OCI-LY1 (cell line): Measurements from ENCODE around the gene CYSRT1.

Source experiments
- H2AFZ ChIP-seq: fragments of 200-600 bp; sonication (generic), shearing (Covaris generic); 2 replicates; pipeline ENCODE4 v1.6.0; 2014; ENCODE audit warnings: antibody characterized with exemption, mild to moderate bottlenecking, low read length
- H3F3A ChIP-seq: fragments of 200-600 bp; sonication (generic), shearing (Covaris generic); 2 replicates; pipeline ENCODE4 v1.6.0; 2014; ENCODE audit warnings: mild to moderate bottlenecking, antibody characterized with exemption, low read length, moderate library complexity; ENCODE audit not compliant: insufficient read depth
- H3K27ac ChIP-seq: fragments of 200-600 bp; sonication (generic); 2 replicates; pipeline ENCODE4 v1.5.1; 2014; ENCODE audit warnings: low read length, mixed run types, mild to moderate bottlenecking, low read depth; ENCODE audit not compliant: poor library complexity, severe bottlenecking
- H3K27me3 ChIP-seq: fragments of 200-600 bp; sonication (generic); 2 replicates; pipeline ENCODE4 v1.6.0; 2014; ENCODE audit warnings: antibody characterized with exemption, mild to moderate bottlenecking, low read length, moderate library complexity; ENCODE audit not compliant: insufficient read depth
- H3K36me3 ChIP-seq: fragments of 200-600 bp; sonication (generic); 2 replicates; pipeline ENCODE4 v1.6.1; 2014; ENCODE audit warnings: mild to moderate bottlenecking, antibody characterized with exemption, low read length, moderate library complexity, mixed read lengths; ENCODE audit not compliant: insufficient read depth
- H3K4me1 ChIP-seq: fragments of 200-600 bp; sonication (generic); 2 replicates; pipeline ENCODE4 v1.5.1; 2014; ENCODE audit warnings: mild to moderate bottlenecking, low read length, moderate library complexity; ENCODE audit not compliant: insufficient read depth, severe bottlenecking
- H3K4me2 ChIP-seq: fragments of 200-600 bp; sonication (generic), shearing (Covaris generic); 2 replicates; pipeline ENCODE4 v1.6.1; 2014; ENCODE audit warnings: low read length
- H3K4me3 ChIP-seq: fragments of 200-600 bp; sonication (generic); 2 replicates; pipeline ENCODE4 v1.5.1; 2014; ENCODE audit warnings: low read length, low read depth, mild to moderate bottlenecking, mixed read lengths; ENCODE audit not compliant: poor library complexity, severe bottlenecking
- H3K79me2 ChIP-seq: fragments of 200-600 bp; shearing (Covaris generic); 2 replicates; pipeline ENCODE4 v1.6.1; 2016; ENCODE audit warnings: mixed run types, low read length, mixed read lengths; ENCODE audit not compliant: insufficient read depth
- H3K9ac ChIP-seq: fragments of 200-600 bp; sonication (generic), shearing (Covaris generic); 2 replicates; pipeline ENCODE4 v1.6.1; 2014; ENCODE audit warnings: mild to moderate bottlenecking, low read length, mixed read lengths
- H3K9me2 ChIP-seq: fragments of 200-600 bp; sonication (generic), shearing (Covaris generic); 2 replicates; pipeline ENCODE4 v1.6.1; 2014; ENCODE audit warnings: low read depth, mild to moderate bottlenecking, low read length, mixed read lengths
- H3K9me3 ChIP-seq: fragments of 200-600 bp; shearing (Covaris generic); 2 replicates; pipeline ENCODE4 v1.6.1; 2014; ENCODE audit warnings: low read length, mixed read lengths
- H4K20me1 ChIP-seq: fragments of 200-600 bp; sonication (generic), shearing (Covaris generic); 2 replicates; pipeline ENCODE4 v1.6.0; 2016; ENCODE audit warnings: mild to moderate bottlenecking, low read length; ENCODE audit not compliant: insufficient read depth
- EZH2 ChIP-seq: fragments of 200-600 bp; sonication (generic), shearing (Covaris generic); IDR thresholded peaks from 2 replicates; pipeline ENCODE4 v1.8.0; 2017; ENCODE audit warnings: borderline replicate concordance, mixed run types, mild to moderate bottlenecking, antibody characterized with exemption, low read length, moderate library complexity, mixed read lengths
- TF ChIP-seq, protein P1 (sequence below): fragments of 200-600 bp; sonication (generic), shearing (Covaris generic); IDR thresholded peaks from 2 replicates; pipeline ENCODE4 v1.5.1; 2017; ENCODE audit warnings: mild to moderate bottlenecking, antibody characterized with exemption, low read length, moderate library complexity, mixed read lengths

CYSRT1 gene

DNA sequence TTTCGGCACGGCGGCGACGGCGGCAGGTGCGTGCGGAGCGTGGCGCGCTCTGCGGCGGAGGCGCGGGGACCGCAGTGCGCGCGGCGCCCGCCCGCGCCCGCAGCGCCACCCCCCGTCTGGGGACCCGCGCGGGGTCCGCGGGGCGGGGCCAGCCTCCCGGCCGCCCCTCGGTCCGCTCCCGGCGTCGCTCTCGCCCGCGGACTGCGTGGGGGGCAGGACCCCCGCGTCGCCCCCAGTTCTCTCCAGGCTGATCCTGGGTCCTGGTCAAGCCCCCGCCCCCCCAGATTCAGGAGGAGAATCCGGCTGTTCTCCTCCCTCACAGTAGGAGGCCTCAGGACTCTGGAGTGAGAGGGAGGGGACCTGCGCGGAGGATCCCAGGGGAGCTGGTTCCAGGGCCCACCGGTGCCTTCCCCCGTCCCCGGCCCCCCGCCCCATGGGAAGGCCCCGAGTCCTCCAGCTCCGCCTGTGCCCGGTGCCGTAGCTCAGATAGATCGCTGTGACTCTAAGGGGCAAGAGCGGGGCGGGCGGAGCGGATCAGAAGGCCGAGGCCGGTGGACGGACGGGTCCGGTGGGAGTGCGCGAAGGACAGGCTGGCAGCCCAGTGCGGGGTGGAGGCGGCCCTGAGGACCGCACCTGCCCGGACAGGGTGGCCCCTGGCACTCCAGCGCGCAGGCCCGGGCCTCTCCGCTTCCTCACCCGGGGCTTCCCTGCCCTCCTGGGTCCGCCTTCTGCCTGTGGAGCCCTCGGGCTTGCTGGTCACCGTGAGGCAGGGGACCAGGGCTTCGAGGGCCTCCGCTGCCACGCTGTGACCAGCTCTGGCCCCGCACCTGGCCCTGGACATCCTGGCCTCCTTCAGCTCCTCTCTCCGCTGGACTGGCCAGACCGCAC, 2.5 kb upstream of the CYSRT1 start, which contains the start of gene RNF208:
TSS of gene RNF208 (minus strand) at position 51 of the 888 bp plus-strand sequence. CDS start 1,028 bp downstream, outside the sequence.
- Histone ChIP-seq H3K27ac (no peak within 1 kb of the TSS), H2AFZ (no peak within 1 kb of the TSS), H3K4me3 (peak within 1 kb of the TSS; percentile 81), H4K20me1 (no peaks in the 10 kb centered on the region), H3K9me3 (no peaks in the 10 kb centered on the region), H3K4me2 (peak within 1 kb of the TSS; percentile 73), H3K36me3 (peaks cover 6% of the 10 kb centered on the region; the same call in 1 of the 2 replicates), H3K9ac (peak within 1 kb of the TSS; percentile 54; the same call in 1 of the 2 replicates), H3K79me2 (no peaks in the 10 kb centered on the region), H3K4me1 (peaks cover 18% of the 10 kb centered on the region), H3F3A (no peaks in the 10 kb centered on the region), H3K27me3 (no peaks in the 10 kb centered on the region), H3K9me2 (no peaks in the 10 kb centered on the region)
- TF ChIP-seq, protein P1, sequence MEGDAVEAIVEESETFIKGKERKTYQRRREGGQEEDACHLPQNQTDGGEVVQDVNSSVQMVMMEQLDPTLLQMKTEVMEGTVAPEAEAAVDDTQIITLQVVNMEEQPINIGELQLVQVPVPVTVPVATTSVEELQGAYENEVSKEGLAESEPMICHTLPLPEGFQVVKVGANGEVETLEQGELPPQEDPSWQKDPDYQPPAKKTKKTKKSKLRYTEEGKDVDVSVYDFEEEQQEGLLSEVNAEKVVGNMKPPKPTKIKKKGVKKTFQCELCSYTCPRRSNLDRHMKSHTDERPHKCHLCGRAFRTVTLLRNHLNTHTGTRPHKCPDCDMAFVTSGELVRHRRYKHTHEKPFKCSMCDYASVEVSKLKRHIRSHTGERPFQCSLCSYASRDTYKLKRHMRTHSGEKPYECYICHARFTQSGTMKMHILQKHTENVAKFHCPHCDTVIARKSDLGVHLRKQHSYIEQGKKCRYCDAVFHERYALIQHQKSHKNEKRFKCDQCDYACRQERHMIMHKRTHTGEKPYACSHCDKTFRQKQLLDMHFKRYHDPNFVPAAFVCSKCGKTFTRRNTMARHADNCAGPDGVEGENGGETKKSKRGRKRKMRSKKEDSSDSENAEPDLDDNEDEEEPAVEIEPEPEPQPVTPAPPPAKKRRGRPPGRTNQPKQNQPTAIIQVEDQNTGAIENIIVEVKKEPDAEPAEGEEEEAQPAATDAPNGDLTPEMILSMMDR: no peak
- no peak for TF ChIP-seq EZH2

DNA sequence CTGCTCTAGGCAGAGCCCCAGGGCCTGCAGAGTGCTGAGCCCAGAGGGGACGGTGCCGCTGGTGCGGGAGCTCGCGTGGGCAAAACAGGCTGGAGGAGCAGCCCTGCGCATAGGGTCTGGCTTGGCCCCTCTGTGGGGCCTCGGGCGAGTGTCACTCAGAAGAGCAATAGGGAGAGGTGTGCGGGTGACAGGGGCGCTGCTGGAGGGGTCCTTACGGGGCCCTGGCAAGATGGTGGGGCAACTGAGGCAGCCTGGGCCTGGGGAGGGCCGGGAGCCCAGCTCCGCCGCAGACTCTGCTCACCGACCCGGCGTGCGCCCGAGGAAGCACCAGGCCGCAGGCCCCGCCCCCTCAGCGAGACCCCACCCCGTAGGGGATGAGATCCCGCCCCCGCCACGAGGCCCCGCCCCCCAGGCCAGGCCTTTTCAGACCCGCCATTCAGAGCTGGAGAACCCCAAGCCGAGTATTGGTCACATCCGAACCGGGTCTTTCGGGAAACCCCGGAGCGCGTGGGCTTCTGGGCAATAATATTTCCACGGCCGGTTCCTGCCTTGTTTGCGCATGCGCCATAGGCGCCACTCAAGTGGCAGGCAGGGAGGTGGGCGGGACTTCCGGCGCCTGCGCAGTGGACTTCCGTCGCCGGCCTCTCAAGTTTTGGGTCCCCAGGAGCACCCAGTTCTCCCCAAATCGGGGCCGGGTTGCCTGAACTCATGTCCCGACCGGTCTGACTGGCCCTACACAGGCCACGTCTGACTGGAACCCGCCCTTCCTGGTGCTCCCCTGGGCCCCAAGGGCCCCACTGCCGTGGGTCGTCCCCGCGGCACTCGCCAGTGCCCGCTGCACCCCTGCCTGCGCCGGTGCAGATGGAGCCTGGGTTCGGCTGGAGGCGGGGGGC, 1.6 kb upstream of the CYSRT1 start:
- peaks cover 6% of the 10 kb centered on the region; the same call in 1 of the 2 replicates for H3K36me3 ChIP-seq
- peak overlapping the region; percentile 84 for H3K4me2 ChIP-seq
- H2AFZ ChIP-seq: no peak overlapping the region
- no peaks in the 10 kb centered on the region for H3K9me2 ChIP-seq
- H3K27ac ChIP-seq: no peak overlapping the region
- no peaks in the 10 kb centered on the region for H3K79me2 ChIP-seq
- H3K27me3 ChIP-seq: peaks cover 2% of the 10 kb centered on the region; the same call in 1 of the 2 replicates
- H4K20me1 ChIP-seq: no peaks in the 10 kb centered on the region
- TF ChIP-seq, protein P1: no peak
- TF ChIP-seq EZH2: no peak
- no peaks in the 10 kb centered on the region for H3K9me3 ChIP-seq
- peak overlapping the region; percentile 91 for H3K9ac ChIP-seq
- H3K4me1 ChIP-seq: peaks cover 17% of the 10 kb centered on the region
- H3K4me3 ChIP-seq: peak overlapping the region; percentile 81
- no peaks in the 10 kb centered on the region for H3F3A ChIP-seq

DNA sequence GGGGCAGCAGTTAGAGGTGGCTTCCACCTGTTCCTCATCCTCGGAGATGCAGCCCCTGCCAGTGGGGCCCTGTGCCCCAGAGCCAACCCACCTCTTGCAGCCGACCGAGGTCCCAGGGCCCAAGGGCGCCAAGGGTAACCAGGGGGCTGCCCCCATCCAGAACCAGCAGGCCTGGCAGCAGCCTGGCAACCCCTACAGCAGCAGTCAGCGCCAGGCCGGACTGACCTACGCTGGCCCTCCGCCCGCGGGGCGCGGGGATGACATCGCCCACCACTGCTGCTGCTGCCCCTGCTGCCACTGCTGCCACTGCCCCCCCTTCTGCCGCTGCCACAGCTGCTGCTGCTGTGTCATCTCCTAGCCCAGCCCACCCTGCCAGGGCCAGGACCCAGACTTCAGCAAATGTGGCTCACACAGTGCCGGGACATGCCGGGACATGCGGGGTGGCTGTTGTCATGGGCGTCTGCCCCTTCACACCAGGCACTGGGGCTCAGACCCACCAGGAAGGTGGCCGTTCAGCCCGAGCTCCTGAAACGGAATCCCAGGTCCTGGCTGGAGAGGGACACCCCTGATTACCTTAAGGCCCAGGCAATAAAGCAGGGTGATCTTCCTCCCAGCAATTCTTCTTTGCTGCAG, 841 bp downstream of the CYSRT1 start:
- no peaks in the 10 kb centered on the region for H4K20me1 ChIP-seq
- no peaks in the 10 kb centered on the region for H3K79me2 ChIP-seq
- H3F3A ChIP-seq: no peaks in the 10 kb centered on the region
- peaks cover 17% of the 10 kb centered on the region for H3K4me1 ChIP-seq
- no peak overlapping the region for H3K4me2 ChIP-seq
- no peak overlapping the region for H2AFZ ChIP-seq
- TF ChIP-seq EZH2: no peak
- TF ChIP-seq, protein P1: no peak
- H3K9me2 ChIP-seq: no peaks in the 10 kb centered on the region
- peaks cover 9% of the 10 kb centered on the region; the same call in 1 of the 2 replicates for H3K27me3 ChIP-seq
- no peak overlapping the region for H3K27ac ChIP-seq
- no peaks in the 10 kb centered on the region for H3K36me3 ChIP-seq
- no peak overlapping the region for H3K4me3 ChIP-seq
- no peaks in the 10 kb centered on the region for H3K9me3 ChIP-seq
- no peak overlapping the region for H3K9ac ChIP-seq
